C4-2B (cell line): ENCODE results near the gene MICA.

Experiments
- ZFX ChIP-seq: fragments of 450-650 bp; IDR thresholded peaks from 2 replicates; pipeline ENCODE4 v1.6.1; 2017
- TF ChIP-seq, protein P1 (sequence below): fragments of 450-650 bp; conservative IDR thresholded peaks from 2 replicates; pipeline ENCODE4 v1.5.1; 2017; ENCODE audit warnings: mild to moderate bottlenecking

DNA sequence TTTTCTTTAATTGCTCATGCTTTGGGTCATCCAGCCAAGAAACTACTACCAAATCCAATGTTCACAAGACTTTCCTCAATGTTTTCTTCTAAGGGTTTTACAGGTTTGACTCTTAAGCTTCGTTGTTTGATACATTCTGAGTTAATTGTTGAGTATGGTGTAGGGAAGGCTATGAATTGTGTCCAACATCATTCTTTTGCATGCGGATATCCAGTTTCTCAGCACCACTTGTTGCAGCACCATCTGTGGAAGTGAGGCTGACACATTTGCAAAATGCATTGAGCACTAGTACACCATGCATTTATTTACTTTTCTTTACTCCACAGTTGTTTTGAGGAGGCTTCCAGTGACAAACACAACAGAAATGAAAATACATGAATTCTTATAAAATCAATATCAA is 17.2 kb downstream of the MICA start:
- TF ChIP-seq, protein P1, sequence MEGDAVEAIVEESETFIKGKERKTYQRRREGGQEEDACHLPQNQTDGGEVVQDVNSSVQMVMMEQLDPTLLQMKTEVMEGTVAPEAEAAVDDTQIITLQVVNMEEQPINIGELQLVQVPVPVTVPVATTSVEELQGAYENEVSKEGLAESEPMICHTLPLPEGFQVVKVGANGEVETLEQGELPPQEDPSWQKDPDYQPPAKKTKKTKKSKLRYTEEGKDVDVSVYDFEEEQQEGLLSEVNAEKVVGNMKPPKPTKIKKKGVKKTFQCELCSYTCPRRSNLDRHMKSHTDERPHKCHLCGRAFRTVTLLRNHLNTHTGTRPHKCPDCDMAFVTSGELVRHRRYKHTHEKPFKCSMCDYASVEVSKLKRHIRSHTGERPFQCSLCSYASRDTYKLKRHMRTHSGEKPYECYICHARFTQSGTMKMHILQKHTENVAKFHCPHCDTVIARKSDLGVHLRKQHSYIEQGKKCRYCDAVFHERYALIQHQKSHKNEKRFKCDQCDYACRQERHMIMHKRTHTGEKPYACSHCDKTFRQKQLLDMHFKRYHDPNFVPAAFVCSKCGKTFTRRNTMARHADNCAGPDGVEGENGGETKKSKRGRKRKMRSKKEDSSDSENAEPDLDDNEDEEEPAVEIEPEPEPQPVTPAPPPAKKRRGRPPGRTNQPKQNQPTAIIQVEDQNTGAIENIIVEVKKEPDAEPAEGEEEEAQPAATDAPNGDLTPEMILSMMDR: no peak
- no peak for TF ChIP-seq ZFX
